BE2C (cell line): Measurements from ENCODE around the gene PPM1L.

ENCODE experiments used
- DNase-seq: peaks from one replicate; pipeline ENCODE4 v3.0.0-alpha.2; 2020
- H3K27me3 ChIP-seq: fragments of 250-450 bp; sonication (Bioruptor Pico); 2 replicates; pipeline ENCODE4 v1.5.1; 2020; ENCODE audit warnings: mild to moderate bottlenecking
- H3K36me3 ChIP-seq: fragments of 250-450 bp; sonication (Bioruptor Pico); 2 replicates; pipeline ENCODE4 v1.5.1; 2020; ENCODE audit warnings: mild to moderate bottlenecking
- H3K4me1 ChIP-seq: fragments of 250-450 bp; sonication (Bioruptor Pico); 2 replicates; pipeline ENCODE4 v1.5.1; 2020
- H3K4me3 ChIP-seq: 2 replicates; pipeline ENCODE4 v1.5.1; 2011; ENCODE audit warnings: low read depth, low read length
- H3K9me3 ChIP-seq: fragments of 250-450 bp; sonication (Bioruptor Pico); 2 replicates; pipeline ENCODE4 v1.5.1; 2020
- CTCF ChIP-seq: IDR thresholded peaks from 2 replicates; pipeline ENCODE4 v1.5.1; 2012; ENCODE audit warnings: mild to moderate bottlenecking, low read depth, low read length

The PPM1L gene

GRCh38 chr3:160806094-160806493, 50.1 kb downstream of the PPM1L start:
- Histone ChIP-seq H3K4me1 (peaks cover 47% of the 10 kb centered on the region), H3K27me3 (no peaks in the 10 kb centered on the region), H3K36me3 (no peaks in the 10 kb centered on the region), H3K9me3 (no peaks in the 10 kb centered on the region), H3K4me3 (no peak overlapping the region)
- no peak for TF ChIP-seq CTCF
- no peak for DNase-seq

GRCh38 chr3:160806686-160807085, 50.7 kb downstream of the PPM1L start:
- DNase-seq, result no peak
- Histone ChIP-seq H3K4me3 (no peak overlapping the region), H3K4me1 (peaks cover 44% of the 10 kb centered on the region), H3K9me3 (no peaks in the 10 kb centered on the region), H3K36me3 (no peaks in the 10 kb centered on the region), H3K27me3 (no peaks in the 10 kb centered on the region)
- TF ChIP-seq CTCF, result no peak

GRCh38 chr3:160808838-160809237, 52.8 kb downstream of the PPM1L start:
- Histone ChIP-seq H3K9me3 (no peaks in the 10 kb centered on the region), H3K4me1 (peaks cover 39% of the 10 kb centered on the region), H3K4me3 (no peak overlapping the region), H3K27me3 (no peaks in the 10 kb centered on the region), H3K36me3 (no peaks in the 10 kb centered on the region)
- no peak for DNase-seq
- no peak for TF ChIP-seq CTCF

- Histone ChIP-seq H3K4me3 (no peak overlapping the region), H3K36me3 (no peaks in the 10 kb centered on the region), H3K4me1 (peaks cover 38% of the 10 kb centered on the region), H3K27me3 (no peaks in the 10 kb centered on the region), H3K9me3 (no peaks in the 10 kb centered on the region)
- no peak for DNase-seq
- TF ChIP-seq CTCF, result no peak
Observed at GRCh38 chr3:160809453-160809852, 53.4 kb downstream of the PPM1L start.

- H3K4me1 ChIP-seq, result peaks cover 30% of the 10 kb centered on the region
- no peaks in the 10 kb centered on the region for H3K27me3 ChIP-seq
- DNase-seq, result no peak
- H3K9me3 ChIP-seq, result no peaks in the 10 kb centered on the region
- no peak for TF ChIP-seq CTCF
- no peaks in the 10 kb centered on the region for H3K36me3 ChIP-seq
- H3K4me3 ChIP-seq, result no peak overlapping the region
Observed at GRCh38 chr3:160810362-160811236, 54.6 kb downstream of the PPM1L start.

GRCh38 chr3:160811237-160811548, 55.2 kb downstream of the PPM1L start:
- Histone ChIP-seq H3K4me3 (no peak overlapping the region), H3K36me3 (no peaks in the 10 kb centered on the region), H3K27me3 (no peaks in the 10 kb centered on the region), H3K9me3 (no peaks in the 10 kb centered on the region), H3K4me1 (peaks cover 30% of the 10 kb centered on the region)
- DNase-seq, result no peak
- TF ChIP-seq CTCF, result no peak
